NCI-H345 treated with DMSO at 0.1 percent for 48 hours (cell line): ENCODE data around the gene MTA1.

Experiments
- DNase-seq: peaks from one replicate; lab custom pipeline; 2025; ENCODE audit not compliant: unreplicated experiment; lab: John Stamatoyannopoulos, UW

The MTA1 gene

GRCh38 chr14:105401699-105402098 lies 17.9 kb upstream of the MTA1 start:
- no peak for DNase-seq

DNA sequence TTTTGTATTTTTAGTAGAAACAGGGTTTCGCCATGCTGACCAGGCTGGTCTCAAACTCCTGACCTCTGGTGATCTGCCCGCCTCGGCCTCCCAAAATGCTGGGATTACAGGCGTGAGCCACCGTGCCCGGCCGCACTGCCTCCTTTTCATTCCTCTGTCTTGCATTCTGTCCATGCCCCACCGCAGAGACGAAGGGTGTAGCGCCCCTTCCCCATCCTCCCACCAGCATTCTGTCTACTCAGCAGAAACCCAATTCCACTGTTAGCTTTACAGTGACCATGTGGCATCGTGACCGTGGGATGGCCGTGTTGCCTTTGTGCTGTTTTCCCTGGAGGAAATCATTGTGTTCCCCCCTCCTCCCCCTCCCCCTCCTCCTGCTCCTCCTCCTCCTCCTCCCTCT lies 11.0 kb upstream of the MTA1 start:
- no peak for DNase-seq

GRCh38 chr14:105409364-105409763 lies 10.3 kb upstream of the MTA1 start:
- DNase-seq: no peak

DNA sequence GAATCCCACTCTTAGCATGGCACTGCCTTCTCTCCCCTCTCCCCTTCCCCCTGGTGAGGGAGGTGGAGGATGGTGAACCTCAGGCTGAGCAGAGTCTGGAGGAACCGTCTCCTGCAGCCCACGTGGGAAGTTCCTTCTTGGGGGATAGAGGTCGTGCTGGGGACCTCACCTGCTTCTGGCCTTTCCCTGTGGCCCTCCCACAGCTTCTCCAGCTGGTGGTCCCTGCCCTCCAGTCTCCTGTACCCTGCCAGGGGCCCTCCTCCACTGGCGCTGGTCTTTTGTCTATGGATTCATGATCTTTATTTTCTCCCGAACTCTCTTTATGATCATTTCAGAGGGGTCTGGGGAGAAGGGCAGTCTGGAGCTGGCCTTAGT lies 9.0 kb upstream of the MTA1 start:
- DNase-seq: no peak

GRCh38 chr14:105411017-105411941 lies 8.3 kb upstream of the MTA1 start:
- no peak for DNase-seq

DNA sequence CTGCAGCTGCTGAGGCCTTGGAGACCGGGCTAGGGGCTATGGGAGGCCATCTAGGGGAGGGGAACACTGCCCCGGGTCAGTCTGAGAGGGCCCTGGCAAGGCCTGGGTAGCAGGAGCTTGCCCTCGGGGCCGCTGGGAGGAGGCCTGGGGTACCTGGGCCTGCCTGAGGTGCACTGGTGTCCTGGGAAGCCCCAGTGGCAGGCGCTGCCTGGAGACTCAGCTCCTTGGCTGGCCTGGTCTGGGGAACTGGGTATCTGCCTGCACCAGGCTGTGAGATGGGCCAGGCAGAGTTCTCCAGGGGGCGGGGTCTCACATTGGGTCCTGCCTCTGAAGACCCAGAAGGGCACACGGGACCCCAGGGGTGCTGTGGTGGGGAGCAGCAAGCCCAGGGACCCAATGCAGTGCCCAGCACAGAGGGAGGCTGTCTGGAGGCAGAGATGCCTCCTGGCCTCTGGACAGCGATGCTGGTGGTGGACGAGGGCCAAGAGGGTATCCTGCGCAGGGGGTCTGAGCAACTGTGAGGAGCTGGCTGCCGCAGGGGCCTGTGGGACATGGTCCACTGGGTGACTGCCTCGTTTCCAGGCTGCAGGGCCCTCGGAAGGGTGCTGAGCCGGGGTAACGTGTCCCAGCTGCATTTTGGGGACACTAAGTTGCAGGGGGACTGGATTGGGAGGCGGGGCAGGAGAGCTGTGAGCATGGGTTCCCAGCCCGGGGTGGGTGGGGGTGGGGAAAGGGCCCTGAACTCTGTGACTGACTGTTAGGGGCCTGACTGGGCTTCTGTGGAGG lies 7.4 kb upstream of the MTA1 start:
- no peak for DNase-seq

- no peak for DNase-seq
These were observed 6.7 kb upstream of the MTA1 start for GRCh38 chr14:105412771-105413543.

DNA sequence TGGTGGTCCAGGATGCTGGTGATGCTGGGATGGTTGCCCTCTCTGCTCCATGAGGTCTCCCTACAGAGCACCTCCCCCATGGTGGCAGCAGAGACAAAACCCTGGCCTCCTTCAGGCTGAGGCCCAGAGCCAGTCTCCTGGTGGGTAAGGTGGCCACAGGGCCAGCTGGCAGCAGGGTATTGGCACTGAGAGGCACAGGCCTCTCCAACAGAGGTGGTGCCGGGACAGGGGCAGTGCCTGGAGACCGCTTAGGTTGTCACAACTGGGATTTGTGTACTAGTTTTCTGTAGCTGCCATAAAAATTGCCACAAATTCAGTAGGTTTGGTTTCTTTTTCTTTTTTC lies 6.1 kb upstream of the MTA1 start:
- DNase-seq: no peak

DNA sequence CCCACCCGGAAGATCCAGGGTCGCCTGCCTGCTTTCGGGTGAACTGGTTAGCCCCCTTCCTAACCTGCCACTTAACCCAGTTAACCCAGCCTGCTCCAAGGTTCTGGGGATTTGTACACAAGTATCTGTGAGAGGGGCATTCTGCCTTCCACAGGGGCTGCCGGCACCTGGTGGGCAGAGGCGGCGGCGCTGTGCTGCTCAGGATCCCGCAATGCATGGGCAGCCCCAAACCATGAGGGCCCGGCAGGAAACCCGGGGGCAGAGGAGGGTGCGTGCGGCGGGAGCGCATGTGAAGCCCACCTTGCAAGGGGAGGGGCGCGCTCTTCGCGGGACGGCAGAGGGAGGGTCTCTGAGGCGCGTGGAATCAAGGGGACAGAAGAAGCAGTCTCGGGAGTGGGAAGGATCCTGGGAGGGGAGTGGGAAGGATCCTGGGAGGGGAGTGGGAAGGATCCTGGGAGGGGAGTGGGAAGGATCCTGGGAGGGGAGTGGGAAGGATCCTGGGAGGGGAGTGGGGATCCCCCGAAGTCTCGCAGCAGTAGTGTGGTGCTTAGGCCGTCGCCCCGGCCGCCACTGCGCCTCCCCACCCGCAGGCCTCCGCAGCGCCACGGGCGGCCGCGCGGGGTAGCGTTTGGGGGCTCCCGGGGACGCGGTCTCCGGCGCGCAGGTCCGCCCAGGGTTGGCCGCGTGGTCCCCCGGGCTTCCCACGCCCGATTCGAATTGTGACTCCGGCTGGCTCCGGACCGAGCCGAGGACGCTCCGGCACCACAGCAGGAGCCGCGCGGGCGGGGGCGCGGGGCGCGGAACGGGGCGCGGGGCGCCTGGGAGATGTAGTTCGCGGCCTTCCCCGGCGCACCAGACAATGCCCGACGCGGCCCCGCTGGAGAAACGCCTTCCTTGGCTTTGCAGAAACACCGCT lies 4.9 kb upstream of the MTA1 start:
- peak; percentile 45 for DNase-seq

DNA sequence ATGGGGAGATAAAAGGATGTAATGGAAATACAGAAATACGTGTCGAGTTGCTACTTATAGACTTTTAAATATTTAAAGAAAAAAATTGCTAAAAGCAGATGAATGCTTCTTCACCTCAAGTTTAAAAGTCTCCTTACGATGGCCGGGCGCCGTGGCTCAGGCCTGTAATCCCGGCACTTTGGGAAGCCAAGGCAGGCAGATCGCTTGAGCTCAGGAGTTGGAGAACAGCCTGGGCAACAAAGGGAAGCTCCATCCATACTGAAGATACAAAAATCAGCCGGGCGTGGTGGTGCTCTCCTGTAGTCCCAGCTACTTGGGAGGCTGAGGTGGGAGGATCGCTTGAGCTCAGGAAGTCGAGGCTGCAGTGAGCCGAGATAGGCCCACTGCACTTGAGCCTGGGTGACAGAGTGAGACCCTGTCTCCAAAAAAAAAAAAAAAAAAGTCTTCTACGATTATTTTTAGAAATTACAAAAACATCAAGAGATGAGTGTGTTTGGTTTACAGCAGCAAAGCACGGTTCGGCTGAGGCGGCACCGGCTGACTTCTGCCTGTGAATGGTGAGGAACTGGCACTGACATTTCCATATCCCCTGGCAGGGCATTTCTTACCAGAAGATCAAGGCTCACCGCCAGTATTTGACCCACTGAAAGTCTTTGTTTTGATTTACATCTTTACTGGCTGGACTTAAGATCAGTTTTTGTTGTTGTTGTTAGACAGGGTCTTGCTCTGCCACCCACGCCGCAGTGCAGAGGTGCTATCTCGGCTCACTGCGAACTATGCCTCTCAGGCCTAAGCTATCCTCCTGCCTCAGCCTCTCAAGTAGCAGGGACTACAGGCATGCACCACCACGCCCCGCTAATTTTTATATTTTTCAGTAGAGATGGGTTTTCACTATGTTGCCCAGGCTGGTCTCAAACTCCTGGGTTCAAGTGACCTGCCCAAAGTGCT lies 3.9 kb upstream of the MTA1 start:
- DNase-seq: no peak

- DNase-seq: no peak
These were observed 3.0 kb upstream of the MTA1 start for GRCh38 chr14:105416671-105417070.

DNA sequence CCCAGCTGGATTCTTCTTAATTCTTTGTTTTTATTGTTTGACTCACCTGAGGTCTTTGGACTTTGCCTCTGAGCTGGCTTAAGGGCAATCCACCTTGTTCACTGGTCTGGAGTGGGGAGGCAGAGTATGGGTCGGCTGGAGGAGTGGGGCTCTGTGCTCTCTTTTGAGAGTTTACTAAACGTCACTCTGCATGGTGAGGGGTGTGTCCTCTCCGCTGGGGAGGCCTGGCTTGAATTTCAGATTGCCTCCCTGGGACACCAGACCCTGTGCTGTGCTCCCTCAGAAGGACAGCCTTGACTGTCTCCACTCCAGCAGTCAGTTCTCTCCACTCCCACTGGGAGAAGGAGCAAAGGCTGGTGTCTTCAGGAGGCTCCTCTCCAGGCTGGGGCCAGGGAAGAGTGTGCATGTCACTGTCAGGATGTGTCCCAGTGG lies 1.9 kb upstream of the MTA1 start:
- no peak for DNase-seq

DNA sequence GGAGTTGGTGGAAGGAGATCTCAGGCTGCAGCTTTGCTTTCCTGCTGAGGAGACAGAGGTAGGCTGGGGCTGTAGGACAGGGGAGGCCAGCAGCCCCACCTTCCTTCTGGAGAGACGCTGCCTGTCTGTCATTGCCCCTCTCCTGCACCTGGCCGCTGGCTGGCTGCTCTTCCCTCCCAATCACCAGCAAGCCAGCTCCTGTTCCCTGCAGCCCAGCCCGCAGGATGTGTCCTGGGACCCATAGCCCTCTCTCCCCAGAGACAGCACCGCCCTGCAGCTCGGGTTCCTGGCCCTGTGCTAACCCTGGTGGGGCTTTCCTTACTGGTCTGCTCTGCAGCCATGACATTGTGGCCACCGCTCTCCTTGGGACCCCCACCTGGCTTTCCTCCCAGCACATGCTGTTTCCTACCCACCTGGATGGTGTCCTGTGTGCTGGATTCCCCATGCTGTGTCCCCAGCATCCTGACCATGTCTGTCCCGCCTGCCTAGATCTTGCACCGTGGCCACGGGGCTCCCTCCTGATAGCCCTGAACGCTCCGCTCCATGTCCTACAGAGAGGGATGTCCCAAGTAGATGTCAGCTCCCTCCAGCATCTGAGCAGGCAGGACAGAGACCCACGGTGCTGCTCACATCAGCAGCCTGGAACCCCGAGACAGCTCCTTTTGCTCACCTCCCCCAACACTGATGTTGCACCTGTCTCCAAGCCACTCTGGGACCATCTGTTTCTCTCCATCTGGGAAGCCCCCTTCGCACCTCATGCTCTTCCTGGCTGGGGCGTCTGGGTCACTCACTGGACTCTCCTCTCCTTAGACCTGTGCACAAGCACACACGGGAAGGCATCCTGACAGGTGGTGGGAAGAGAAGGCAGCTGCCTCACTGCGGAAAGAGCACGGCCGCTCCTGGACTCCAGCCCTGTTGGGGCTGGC lies 1.1 kb upstream of the MTA1 start:
- DNase-seq: no peak

DNA sequence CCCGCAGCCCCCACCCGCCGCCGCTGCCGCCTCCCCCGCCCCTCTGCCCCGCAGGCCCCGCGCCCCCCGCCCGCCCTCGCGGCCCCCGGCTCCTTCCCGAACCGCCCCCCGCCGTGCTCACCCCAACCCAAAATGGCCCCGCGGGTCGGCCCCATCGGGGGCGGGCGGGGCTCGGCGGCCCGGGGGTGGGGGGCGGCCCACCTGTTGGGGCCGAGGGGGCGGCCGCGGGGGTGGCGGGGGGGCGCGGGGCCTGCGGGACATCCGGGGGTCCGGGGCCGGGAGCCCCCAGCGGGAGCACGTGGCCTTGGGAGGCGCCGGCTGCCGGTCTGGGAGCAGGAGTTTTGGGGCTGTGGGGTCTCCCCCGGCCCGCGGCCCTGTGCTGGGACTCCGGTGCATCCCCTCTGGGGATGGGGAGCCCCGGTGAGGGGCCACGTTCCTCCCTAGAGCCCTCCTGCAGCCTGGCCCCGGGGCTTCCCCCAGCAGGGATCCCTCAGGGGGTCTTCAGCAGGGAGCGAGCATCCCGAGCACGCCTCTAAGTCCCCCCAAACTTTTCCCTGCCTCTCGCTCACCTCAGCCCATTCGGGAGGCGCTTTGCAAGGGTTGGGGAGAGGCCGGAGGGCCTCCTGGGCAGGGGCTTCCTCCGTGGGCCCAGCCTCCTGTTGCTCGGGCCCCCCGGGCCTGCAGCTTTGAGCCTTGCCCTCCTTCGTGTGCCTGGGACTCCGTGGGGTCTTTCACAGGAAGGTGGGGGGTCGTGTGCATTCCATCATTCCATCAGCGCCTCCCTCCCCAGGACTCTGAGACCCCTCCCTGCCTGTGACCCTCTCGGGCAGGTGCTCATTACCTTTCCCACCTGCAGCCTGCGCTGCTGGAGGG lies 710 bp downstream of the MTA1 start:
- DNase-seq: no peak

DNA sequence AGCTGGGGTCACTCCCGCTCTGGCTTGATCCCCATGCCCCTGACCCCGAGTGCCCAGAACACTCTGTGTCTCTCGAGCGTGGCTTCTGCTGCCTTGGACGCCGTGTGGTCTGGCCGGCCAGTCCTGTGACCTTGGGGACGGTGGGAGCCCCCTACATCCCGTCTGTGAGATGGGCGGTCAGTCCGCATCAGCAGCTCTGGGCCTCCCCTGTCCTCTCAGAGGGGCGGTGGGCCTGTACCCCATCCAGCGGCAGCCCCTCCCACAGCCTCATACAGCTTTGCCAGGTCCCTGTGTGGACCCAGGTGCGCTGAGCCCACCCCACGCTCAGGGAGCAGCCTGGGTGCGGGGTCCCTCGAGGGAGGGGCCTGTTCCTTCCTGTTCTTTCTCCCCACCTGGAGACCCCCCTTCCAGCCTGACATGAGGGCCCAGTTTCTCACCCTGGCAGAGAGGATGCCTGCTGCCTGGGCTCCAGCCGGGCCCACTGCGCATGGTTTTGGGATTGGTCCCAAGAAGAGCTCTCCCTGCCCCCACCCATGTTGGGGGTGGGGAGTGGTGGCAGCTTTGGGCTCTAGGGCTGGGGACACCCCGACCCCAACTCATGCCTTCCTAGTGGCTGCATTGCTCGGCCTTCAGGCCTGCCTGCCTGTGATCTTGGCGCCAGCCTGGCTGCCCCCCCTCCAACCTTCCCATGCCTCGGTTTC lies 1.5 kb downstream of the MTA1 start:
- DNase-seq: no peak

- DNase-seq: no peak
These were observed 2.3 kb downstream of the MTA1 start for GRCh38 chr14:105421723-105422615.
